Activated T-helper 1 cell treated with anti-CD3 and anti-CD28 coated beads, Interleukin-12 subunit alpha, Interleukin-12 subunit beta, Interleukin-2, Interleukin-4 antibody, amounts not matched to agents 30 ng/mL and 10 ng/mL and 1 ng/mL, durations not matched to agents 14 hours and 24 hours and 36 hours (primary cell): ENCODE data around the gene ZNF548. TPM values are rescaled to one million over a fixed set of nuclear protein-coding genes. Genes with fewer than 3 reads are reported as not detected.
"Not testable (repeated sequence)": the region's sequence is repeated elsewhere in the genome, so short reads cannot be mapped to it uniquely, and the experiment has no call there.

ENCODE experiments used
- DNase-seq: peaks from one replicate; pipeline ENCODE4 v3.0.0; 2021; ENCODE audit warnings: low spot score
- H3K27ac Mint-ChIP-seq: one replicate; pipeline ENCODE4 v1.8.0; 2021; ENCODE audit warnings: mild to moderate bottlenecking, mixed read lengths
- H3K27me3 Mint-ChIP-seq: one replicate; pipeline ENCODE4 v1.8.0; 2022; ENCODE audit warnings: mild to moderate bottlenecking, moderate library complexity, mixed read lengths; ENCODE audit not compliant: insufficient read depth
- H3K36me3 Mint-ChIP-seq: one replicate; pipeline ENCODE4 v1.8.0; 2021; ENCODE audit warnings: low read depth, mixed read lengths
- H3K4me1 Mint-ChIP-seq: one replicate; pipeline ENCODE4 v1.8.0; 2021; ENCODE audit warnings: low read depth, mixed read lengths
- H3K4me3 Mint-ChIP-seq: one replicate; pipeline ENCODE4 v1.8.0; 2021; ENCODE audit warnings: mild to moderate bottlenecking, moderate library complexity, mixed read lengths
- H3K9me3 Mint-ChIP-seq: one replicate; pipeline ENCODE4 v1.8.0; 2021; ENCODE audit warnings: mixed read lengths
- intact Hi-C: fragments of 100-400 bp; cut with micrococcal nuclease; formaldehyde crosslinking; loops from one replicate; pipeline ENCODE4 v1.15.1; 2024
- total RNA-seq: library from RNA; stranded (reverse); gene quantifications from 2 replicates; pipeline ENCODE4 v1.2.3, GENCODE V29; 2022

Gene ZNF548
- total RNA-seq, 1 donor from 2014 or later, result 12.1 TPM

GRCh38 chr19:57366776-57367175, 22.9 kb upstream of the ZNF548 start:
- DNase-seq, result no peak
- intact Hi-C loops, result no loop called here
- peaks cover 60% of the 10 kb centered on the region for H3K9me3 Mint-ChIP-seq
- no peak overlapping the region for H3K27ac Mint-ChIP-seq
- H3K36me3 Mint-ChIP-seq, result peaks cover 28% of the 10 kb centered on the region
- H3K27me3 Mint-ChIP-seq, result no peaks in the 10 kb centered on the region
- H3K4me1 Mint-ChIP-seq, result peaks cover 17% of the 10 kb centered on the region
- no peak overlapping the region for H3K4me3 Mint-ChIP-seq

GRCh38 chr19:57374179-57374578, 15.5 kb upstream of the ZNF548 start:
- Mint-ChIP-seq H3K4me1 (no peaks in the 10 kb centered on the region), H3K27me3 (no peaks in the 10 kb centered on the region), H3K27ac (no peak overlapping the region), H3K36me3 (peaks cover 56% of the 10 kb centered on the region), H3K4me3 (no peak overlapping the region), H3K9me3 (peaks cover 69% of the 10 kb centered on the region)
- DNase-seq, result no peak
- intact Hi-C loops, result no loop called here

GRCh38 chr19:57374647-57375046, 15.0 kb upstream of the ZNF548 start:
- intact Hi-C loops, H3K27ac Mint-ChIP-seq, H3K4me1 Mint-ChIP-seq, H3K4me3 Mint-ChIP-seq, H3K27me3 Mint-ChIP-seq, DNase-seq: not testable (repeated sequence)
- H3K9me3 Mint-ChIP-seq, result peaks cover 70% of the 10 kb centered on the region
- H3K36me3 Mint-ChIP-seq, result peaks cover 59% of the 10 kb centered on the region

- no peak for DNase-seq
- no peaks in the 10 kb centered on the region for H3K4me1 Mint-ChIP-seq
- intact Hi-C loops, result no loop called here
- no peak overlapping the region for H3K4me3 Mint-ChIP-seq
- H3K9me3 Mint-ChIP-seq, result peaks cover 71% of the 10 kb centered on the region
- no peaks in the 10 kb centered on the region for H3K27me3 Mint-ChIP-seq
- H3K27ac Mint-ChIP-seq, result no peak overlapping the region
- peaks cover 52% of the 10 kb centered on the region for H3K36me3 Mint-ChIP-seq
Measured at GRCh38 chr19:57376151-57376550, 13.5 kb upstream of the ZNF548 start.

GRCh38 chr19:57377498-57378146, 12.0 kb upstream of the ZNF548 start:
- Mint-ChIP-seq H3K4me1 (no peaks in the 10 kb centered on the region), H3K9me3 (peaks cover 68% of the 10 kb centered on the region), H3K4me3 (no peak overlapping the region), H3K36me3 (peaks cover 42% of the 10 kb centered on the region), H3K27me3 (no peaks in the 10 kb centered on the region), H3K27ac (no peak overlapping the region)
- DNase-seq, result no peak
- intact Hi-C loops, result no loop called here

GRCh38 chr19:57380923-57381322, 8.7 kb upstream of the ZNF548 start:
- peaks cover 67% of the 10 kb centered on the region for H3K9me3 Mint-ChIP-seq

GRCh38 chr19:57382806-57383488, 6.7 kb upstream of the ZNF548 start:
- Mint-ChIP-seq H3K36me3 (peaks cover 10% of the 10 kb centered on the region), H3K27ac (no peak overlapping the region), H3K27me3 (no peaks in the 10 kb centered on the region), H3K4me3 (no peak overlapping the region), H3K9me3 (peaks cover 66% of the 10 kb centered on the region), H3K4me1 (no peaks in the 10 kb centered on the region)
- DNase-seq, result no peak
- intact Hi-C loops, result no loop called here

More at GRCh38 chr19:57380923-57381322, 8.7 kb upstream of the ZNF548 start:
- no peaks in the 10 kb centered on the region for H3K4me1 Mint-ChIP-seq
- intact Hi-C loops, result no loop called here
- H3K27ac Mint-ChIP-seq, result no peak overlapping the region
- H3K27me3 Mint-ChIP-seq, result no peaks in the 10 kb centered on the region
- no peak for DNase-seq
- peaks cover 21% of the 10 kb centered on the region for H3K36me3 Mint-ChIP-seq
- H3K4me3 Mint-ChIP-seq, result no peak overlapping the region

GRCh38 chr19:57389194-57389729, 392 bp upstream of the ZNF548 start:
- Mint-ChIP-seq H3K4me3 (peak overlapping the region; percentile 94), H3K4me1 (peaks cover 26% of the 10 kb centered on the region), H3K27me3 (no peaks in the 10 kb centered on the region), H3K27ac (peak overlapping the region; percentile 94), H3K36me3 (peaks cover 18% of the 10 kb centered on the region), H3K9me3 (peaks cover 50% of the 10 kb centered on the region)
- intact Hi-C loops, result loop anchor here (1.0 kb wide), 12 partner anchors 22 to 613 kb away; partner anchors contain the start of genes TRAPPC2B, ZNF134, ZNF17 and ZNF264
- no peak for DNase-seq

- intact Hi-C loops, result no loop called here
Measured at GRCh38 chr19:57395710-57396109, 6.1 kb downstream of the ZNF548 start.

GRCh38 chr19:57398868-57399267, 9.2 kb downstream of the ZNF548 start:
- Mint-ChIP-seq H3K36me3 (peaks cover 72% of the 10 kb centered on the region), H3K27ac (no peak overlapping the region), H3K9me3 (peaks cover 84% of the 10 kb centered on the region), H3K4me1 (peaks cover 7% of the 10 kb centered on the region), H3K27me3 (no peaks in the 10 kb centered on the region), H3K4me3 (no peak overlapping the region)
- intact Hi-C loops, result no loop called here
- no peak for DNase-seq

More at GRCh38 chr19:57395710-57396109, 6.1 kb downstream of the ZNF548 start:
- H3K4me1 Mint-ChIP-seq, result peaks cover 13% of the 10 kb centered on the region
- no peak overlapping the region for H3K27ac Mint-ChIP-seq
- H3K4me3 Mint-ChIP-seq, result no peak overlapping the region
- H3K36me3 Mint-ChIP-seq, result peaks cover 69% of the 10 kb centered on the region
- H3K9me3 Mint-ChIP-seq, result peaks cover 76% of the 10 kb centered on the region
- H3K27me3 Mint-ChIP-seq, result no peaks in the 10 kb centered on the region
- DNase-seq, result no peak

GRCh38 chr19:57403737-57404563, 14.3 kb downstream of the ZNF548 start:
- H3K36me3 Mint-ChIP-seq, result peaks cover 23% of the 10 kb centered on the region
- peaks cover 44% of the 10 kb centered on the region for H3K9me3 Mint-ChIP-seq
- H3K4me1 Mint-ChIP-seq, result no peaks in the 10 kb centered on the region
- intact Hi-C loops, result no loop called here
- no peak for DNase-seq
- H3K4me3 Mint-ChIP-seq, result no peak overlapping the region
- no peak overlapping the region for H3K27ac Mint-ChIP-seq
- no peaks in the 10 kb centered on the region for H3K27me3 Mint-ChIP-seq

- Mint-ChIP-seq H3K4me1 (peaks cover 14% of the 10 kb centered on the region), H3K9me3 (peaks cover 24% of the 10 kb centered on the region), H3K27ac (no peak overlapping the region), H3K36me3 (peaks cover 7% of the 10 kb centered on the region), H3K4me3 (no peak overlapping the region), H3K27me3 (no peaks in the 10 kb centered on the region)
- DNase-seq, result peak; percentile 35
- intact Hi-C loops, result loop anchor here (1.0 kb wide), 2 partner anchors 510 to 749 kb away; partner anchors contain the start of gene ZNF417
Measured at GRCh38 chr19:57406516-57407123, 17.0 kb downstream of the ZNF548 start.
